ENCODE measurements around the gene MYL12A.

The MYL12A gene

DNA sequence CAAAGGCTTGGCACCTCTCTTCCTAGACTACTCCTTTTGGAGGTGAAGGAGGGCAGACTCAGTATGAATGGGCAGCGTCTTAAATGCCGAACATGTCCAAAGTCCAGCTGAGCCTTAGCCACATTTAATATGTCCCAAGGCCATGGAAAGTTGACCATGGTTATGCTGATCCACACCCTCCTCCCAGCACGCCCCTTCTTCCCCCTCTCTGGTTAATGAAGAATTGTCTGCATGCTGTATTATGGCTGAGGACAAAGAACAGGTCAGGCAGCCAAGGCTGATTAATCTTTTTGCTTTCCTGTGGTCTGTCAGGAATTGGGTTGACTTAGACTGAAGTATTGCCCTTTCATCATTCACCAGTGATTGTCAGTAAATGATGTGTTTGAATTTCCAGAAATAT is 22.0 kb upstream of the MYL12A start:
- DNase-seq: peak; percentile 20

DNA sequence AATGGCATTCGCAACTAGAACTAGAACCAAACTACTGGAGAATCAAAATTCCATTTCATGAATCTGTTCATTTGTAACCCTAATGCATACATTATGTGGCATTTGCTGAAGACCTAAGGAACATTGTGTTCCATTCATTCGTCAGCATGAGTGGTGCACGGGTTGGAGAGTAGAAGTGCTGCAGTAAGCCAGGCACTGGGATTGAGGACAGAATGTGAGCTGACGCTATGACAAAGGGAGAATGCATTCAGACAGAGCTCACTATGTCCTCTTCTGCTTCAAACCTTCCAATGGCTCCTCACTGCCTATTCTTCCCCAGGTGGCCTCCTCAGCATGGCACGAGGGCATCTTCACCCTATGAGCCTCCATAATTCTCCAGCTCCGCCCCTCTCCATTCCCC is 21.6 kb upstream of the MYL12A start:
- no peak for DNase-seq

DNA sequence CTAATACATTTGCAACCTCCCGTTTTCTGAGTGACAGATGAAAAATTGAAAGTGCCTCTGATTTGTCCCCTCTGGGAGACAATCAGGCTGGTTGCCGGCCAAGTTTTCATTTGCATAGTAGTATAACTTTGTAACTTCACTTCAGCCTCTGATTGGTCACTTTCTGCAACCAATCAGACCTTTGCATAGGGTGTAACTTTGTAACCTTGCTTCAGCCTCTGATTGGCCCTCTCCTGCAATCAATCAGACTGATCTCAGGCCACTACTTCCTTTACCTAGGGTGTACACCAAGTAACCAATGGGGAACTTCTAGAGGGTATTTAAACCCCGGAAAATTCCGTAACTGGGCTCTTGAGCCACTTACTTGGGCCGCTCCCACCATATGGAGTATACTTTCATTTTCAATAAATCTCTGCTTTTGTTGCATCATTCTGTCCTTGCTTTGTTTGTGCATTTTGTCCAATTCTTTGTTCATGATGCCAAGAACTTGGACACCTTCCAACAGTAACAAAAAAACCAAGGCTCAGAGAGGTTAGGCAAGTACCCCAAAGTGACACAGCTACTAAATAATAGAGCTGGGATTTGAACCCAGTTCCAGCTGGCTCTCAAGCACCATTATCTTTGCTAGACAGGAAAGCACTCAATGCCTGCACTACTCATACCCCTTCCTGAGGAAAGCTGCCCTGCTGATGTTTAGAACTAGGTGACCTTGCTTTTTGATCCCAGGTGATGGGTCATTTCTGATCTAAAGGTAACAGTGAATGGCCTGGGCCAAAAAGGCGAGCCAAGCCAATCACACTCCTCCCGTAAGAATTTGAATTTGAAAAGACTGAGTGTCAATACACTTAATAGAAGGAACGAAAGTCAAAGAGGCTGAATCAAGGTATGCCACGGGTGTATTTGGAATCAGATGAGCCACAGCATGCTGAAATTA is 16.9 kb upstream of the MYL12A start:
- no peak for DNase-seq

DNA sequence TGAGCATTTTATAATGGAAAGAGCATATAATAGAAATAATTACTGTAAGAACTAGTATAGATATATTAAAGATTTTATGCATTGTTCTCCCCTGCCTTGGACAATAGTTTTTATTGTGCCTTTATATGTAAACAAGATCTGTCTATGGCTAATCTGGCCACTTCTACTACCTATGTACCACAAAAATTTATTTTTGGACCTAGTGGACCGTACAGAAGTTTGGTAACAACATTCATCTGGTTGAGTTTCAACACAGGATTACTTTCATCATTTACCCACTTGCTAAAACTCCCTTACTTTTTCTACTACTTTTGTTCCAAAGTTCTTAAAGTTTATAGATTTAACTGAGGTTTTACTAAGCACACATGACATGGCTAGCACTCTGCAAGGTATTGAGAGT is 14.6 kb upstream of the MYL12A start:
- DNase-seq: no peak

DNA sequence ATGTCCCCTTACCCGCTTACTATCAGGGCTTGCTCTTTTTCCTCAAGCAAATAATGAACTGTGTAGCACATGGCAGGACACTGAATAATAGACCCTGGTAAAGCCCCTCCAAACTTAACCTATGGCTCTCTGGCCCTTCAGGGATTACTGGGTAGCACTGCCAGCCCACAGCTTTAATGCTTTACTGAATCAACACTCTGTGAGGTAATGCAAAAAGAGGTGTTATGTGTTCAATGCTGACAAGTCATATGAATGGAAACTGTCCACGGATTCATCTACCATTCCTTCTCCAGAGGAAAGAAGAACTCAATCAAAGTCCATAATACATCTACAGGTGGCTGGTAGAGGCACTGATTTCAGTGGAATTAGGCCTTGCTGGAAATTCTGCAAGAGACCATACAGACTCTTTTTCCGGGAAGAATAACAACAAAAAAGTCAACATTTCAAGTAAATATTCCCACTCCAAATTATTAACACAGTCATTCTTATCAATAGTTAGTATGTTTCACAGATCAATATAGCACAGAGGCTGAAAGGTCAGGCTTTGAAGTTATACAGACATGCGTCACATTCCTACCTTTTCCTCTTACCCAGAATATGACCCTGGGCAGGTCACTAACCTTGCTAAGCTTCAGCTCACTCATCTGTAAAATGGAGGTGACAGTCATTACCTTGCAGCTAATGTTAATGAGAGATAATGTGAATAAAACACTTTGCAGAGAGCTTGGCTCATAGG is 14.0 kb upstream of the MYL12A start:
- DNase-seq: no peak

DNA sequence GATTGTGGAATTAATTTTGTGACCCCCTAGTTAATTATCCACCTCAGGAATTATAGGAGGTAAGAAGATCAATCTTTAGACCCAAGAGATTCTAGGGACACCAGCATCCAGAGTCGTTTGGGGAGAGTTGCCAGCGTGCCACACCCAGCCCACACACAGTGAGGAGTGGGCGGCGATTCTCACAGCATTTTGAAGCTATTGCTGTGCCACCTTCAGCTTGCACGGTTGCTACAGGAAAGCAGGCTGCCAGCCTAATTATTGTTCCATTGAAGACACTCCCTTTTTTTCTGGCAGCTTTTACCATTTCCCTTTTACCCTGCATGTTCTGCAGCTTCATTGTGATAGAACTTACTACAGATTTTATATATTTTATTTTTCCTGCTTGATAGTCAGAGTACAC is 13.1 kb upstream of the MYL12A start:
- no peak for DNase-seq

DNA sequence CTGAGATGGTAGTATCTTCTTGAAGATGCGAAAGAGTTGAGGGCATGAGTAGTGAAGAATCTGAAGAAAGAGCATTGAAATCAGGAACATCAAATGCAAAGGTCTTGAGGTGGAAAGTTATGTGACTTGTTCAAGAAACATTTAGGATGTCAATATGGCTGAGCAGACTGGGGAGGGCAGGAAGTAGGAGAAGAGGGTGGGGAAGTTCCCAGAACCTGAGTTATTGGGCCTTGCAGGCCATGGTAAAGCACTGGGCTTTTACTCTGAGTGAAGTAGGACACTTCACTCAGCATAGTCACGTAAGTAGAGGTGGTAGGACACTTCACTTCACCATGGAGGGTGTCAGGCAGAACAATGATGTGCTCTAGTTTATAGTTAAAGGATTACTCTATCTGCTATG is 11.8 kb upstream of the MYL12A start:
- DNase-seq: no peak

DNA sequence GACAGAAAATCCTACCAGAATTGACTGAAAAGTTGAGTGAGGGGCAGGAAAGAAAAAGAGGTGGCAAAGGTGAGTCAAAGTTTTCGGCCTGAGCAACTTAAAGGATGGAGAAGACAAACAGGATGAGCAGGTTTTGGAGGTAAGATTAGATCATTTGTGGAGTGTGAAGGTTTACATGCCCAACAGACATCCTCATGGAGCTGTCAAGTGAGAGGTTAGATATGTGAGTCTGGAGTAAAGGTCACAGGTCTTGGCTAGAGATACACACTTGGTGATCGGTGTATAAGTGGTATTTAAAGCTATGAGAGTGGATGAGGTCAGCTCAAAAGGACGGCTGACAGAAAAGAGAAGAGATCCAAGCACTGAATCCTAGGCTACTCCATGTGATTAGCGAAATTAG is 11.1 kb upstream of the MYL12A start:
- no peak for DNase-seq

DNA sequence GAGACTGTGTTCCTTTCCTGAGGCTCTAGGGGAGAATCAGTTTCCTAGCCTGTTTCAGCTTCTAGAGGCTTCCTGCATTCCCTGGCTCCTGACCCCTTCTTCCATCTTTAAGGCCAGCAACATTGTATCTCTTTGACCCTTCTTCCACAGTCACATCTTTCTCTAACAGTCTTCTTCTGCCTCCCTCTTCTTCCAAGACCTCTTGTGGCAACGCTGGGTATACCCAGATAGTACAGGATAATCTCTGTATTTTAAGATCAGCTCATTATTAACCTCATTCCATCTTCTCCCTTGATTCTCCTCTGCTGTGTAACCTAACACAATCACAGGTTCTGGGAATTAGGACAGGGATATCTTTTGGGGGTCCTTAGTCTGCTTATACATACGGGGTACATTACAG is 8.9 kb upstream of the MYL12A start:
- no peak for DNase-seq

DNA sequence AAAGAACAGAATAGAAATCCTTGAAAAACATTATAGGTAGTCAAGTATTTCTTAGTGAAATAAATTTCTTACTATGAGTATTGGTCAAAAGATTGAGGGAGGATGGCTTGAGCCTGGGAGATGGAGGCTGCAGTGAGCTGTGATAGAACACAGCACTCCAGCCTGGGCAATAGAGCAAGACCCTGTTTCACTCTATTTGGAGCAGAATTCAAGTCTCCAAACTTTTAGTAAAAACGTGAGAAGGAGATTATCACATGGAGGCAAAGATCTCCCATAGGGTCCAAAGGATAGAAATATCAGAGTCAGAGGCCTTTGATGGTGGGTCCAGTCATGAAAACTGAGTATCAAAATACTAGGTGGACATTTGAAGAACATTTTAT is 2.4 kb upstream of the MYL12A start:
- no peak for DNase-seq

DNA sequence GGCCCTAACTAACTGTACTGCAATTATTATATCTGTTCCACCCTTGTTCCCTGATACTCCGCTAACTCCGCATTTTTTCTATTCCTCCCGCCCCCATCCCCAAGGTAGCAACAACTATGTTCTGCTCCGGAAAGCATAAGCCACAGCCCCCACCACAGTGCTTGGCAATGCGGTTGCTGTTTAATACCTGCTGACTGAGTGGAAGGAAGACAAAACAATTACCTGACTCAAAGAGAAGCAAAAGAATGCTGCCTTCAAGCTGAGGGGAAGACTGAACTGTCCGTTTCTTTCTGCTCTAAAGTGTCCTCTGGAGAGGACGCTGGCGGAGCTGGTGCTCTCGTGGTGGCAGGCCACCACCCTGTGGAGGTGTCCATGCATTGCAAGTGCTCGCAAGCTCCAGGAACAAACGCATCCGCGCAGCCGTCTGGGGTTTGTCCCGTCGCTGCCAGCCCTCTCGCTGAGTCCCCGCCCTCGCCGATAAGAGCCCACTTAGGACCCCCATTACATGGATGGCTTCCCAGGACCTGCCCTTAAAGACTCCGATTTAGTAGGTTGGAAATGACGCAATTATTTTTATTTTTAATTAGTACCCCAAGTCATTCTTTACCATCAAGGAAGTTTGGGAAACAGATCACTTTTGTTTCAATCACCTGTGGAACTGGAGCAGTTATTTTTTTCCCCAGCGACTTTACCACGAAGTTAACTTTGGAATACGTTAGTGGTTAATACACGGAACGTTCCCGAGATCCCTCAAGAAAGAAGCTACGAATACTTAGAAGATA is 1.6 kb upstream of the MYL12A start:
- DNase-seq: peak; percentile 86

DNA sequence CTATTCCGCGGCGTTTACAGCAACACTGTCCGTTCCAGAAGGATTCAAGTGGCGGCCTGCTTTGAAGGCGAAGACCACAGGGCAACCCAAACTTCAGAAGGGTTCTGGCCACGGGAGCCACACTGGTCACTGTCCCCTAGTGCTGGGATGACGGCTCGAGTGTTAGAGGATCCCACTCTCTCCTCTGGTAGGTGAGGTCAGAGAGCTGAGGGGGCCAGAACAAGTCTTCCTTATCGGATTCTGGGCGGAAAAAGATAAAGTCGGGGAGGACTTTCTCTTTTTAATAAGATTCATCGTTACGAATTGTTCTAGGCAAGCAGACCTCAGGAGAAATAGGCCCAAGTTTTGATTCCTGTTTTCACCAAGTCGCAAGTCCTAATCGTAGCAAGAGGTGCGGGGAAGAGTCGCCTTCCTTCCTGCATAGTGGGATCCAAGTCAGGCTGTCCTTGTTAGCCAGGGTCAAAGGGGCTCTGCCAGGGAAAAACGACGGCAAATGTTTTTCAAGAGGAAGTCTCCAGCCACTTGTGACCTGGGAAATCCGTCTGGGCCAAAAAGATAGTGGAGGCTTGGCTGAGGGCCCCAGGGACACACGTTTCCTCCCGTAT is 864 bp upstream of the MYL12A start:
- DNase-seq: no peak

DNA sequence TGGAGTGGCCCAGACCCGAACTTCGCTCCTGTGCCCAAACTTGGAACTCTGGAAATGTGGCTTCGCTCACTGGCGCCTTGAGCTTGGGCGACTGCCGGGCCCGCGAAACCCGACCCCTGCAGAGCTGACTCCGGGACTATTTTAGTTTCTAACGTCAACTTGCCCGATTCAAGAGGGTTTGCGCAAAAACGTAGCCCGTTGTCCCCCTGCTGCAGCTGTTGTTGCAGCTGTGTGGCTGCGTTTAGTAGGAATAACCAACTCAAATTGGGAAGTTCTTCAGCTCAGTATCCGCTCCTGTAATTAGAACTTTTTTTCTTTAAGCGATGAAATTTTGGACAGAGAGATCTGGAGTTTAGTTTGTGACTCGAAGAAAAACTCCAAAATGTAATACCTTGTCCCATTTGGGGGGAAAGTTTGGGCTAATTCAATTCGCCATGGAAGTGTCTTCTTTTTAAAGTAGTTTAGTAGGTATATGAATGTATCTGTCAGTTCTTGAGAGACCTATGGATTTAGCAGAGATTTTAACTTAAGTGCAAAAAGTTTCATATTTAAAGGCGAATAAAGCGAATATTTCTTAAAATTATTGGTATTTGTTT is 559 bp downstream of the MYL12A start:
- peak; percentile 35 for DNase-seq

DNA sequence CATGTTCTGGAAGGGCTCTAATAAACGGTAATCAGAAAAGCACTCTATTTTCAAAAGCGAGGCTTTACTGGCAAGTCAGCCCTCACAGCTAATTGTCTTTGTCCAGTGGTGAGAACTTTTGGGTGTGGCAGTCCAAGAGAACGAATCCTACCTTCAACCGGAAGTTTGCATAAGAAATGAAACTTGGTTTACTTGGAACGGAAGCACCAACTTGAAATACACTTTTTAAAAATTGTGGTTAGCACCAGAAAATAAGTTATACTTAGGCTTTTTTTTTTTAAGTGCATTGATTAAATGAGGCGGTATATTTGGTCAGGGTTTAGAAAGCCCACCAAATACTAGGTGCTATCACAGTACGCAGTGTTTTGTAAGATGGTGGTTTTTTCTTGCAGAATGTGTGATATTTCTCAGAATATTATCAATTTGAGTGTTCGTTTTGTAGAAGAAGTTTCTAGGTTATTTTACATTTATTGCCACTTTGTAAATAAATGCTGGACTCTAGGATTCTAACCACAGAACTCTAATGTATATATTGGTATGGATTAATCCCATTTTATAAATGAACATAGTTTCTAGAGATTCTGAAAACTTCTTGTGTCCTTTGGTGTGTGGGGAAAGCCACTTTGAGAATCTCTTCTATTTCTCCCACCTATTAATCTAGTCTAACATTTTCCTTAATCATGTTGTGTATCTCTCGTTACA is 1.2 kb downstream of the MYL12A start:
- peak; percentile 63 for DNase-seq

DNA sequence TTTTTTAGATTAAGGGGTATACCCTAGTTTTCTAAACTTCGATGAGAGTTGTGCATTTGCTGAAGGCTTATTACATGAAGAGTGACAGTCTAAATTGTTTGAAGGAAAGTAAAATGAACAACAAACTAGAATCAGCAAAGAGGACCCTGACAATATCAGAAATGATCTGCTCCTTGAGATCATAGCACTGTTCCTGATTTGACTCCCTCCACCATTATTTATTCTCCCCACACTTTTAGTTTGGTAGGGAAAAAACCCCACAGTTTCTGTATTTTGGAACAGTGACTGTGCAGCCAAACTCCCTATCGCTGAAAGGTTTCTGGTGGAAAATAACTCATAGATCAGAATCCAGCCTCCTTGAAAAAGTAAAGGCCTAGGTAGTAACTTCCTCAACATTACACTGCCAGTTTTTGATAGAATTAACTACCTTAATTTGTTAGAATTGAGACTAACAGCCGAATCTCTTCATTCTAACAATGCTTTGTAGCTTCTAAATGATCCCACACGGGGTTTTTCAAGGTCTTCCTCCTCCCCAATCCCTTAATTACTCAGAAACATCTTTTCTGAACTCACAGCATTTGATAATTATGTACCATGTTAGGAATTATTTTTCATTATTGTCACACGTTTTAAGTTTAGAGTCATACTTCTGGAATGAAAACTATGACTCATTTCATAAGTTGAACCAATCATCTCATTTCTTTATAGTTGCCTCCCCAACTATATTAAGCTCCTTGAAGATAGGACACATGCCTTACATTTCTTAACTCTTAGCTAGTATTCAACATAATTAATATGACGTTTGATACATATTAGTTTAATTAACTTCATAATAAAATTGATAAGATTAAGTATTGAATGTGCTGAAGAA is 2.9 kb downstream of the MYL12A start:
- peak; percentile 85 for DNase-seq

DNA sequence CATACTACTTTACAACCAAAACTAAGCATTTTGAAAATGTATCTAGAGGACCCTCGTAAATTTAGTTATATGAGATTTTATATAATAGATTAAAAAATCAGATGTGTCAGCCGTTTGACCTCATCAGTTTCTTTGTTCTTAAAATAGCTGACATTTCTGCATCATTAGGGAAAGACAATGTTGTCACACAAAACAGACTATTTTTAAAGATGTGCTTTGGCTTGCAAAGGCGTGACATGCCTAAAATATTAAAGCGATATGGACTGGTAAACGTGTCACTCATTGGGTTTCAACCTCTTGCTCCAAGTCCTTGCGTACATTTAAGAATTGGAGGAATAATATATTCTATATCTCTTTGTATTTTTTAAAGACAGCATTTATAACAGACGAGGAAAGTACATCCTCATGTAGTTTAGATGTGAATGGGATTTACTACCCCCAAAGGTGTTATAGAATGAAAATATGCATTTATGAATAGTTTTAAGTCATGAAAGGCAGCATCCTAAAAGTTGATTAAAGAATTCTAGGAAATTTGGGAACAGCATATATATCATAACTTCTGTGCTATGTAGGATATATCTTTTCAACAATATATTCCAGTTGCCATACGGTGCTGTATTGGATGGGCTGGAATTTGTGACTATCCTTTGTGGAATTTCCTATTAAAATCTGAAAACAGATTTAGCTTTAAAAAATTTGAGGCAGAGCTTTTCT is 3.8 kb downstream of the MYL12A start:
- peak; percentile 17 for DNase-seq

DNA sequence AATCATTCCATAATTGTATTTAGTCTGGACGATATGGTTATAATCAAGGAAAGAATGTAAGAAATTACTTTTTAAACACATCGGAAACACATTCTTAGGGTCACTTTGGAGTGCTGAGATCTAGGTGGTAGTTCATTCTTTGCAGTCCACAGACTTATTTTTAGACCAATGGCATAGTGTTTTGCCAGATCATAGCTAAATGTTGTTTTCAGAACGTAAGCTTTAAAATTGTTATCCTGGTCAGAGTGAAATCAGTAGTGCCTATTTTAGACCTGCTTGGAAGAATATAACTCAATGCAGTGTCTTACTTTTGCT is 4.3 kb downstream of the MYL12A start:
- peak; percentile 78 for DNase-seq

DNA sequence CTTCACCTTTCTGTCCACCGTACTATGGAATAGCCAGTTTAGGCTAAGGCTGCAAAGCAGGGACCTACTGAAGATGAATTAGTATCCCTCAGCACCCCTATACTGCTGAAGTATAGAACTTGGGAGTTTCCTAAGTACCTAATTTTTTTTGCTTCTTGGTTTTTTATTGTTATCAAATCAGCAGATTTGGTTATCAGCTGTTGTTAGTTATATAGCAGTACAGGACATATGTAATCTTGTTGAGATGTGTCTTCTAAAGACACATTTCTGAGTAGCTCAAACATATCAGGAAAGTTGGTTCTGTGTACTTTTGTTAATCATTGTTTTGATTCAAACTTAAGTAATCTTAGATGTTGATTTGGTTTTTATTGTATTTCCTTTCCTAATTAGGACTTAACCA is 5.2 kb downstream of the MYL12A start:
- no peak for DNase-seq

DNA sequence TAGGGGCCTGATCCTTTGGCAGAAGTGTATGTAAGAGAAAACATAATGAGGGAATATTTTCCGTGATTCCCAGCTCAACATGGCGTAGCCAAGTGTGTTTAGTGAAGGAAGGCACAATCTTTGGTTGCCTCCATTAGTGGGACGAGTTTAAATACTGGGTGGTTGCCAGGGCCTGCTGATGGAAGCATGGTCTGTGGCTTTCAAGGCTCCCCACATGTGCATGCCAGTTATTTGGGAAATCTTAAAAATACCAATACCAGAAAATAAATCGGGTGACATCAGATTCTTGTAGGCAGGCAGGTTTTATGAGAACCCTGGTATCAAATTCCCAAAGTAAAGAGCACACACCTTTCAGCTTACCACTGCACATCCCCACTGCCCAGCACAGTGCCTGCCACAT is 7.1 kb downstream of the MYL12A start:
- DNase-seq: no peak

DNA sequence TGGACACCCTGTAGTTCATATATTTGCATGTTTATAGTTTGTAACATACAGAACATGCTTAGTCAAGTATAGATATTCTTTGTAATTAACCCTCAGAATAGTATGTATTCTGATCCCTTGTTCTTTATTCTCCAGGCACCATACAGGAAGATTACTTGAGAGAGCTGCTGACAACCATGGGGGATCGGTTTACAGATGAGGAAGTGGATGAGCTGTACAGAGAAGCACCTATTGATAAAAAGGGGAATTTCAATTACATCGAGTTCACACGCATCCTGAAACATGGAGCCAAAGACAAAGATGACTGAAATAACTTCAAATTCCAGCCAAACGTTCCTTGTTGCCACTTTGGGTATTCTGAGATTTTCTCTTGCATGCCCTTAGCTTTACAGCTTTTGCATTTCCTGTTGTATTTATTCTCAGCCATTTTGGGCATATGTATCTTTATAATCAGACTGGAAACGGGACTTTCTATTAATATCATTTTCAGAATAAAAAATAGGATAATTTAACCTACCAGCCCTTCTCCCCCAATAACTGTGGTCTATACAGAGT is 8.1 kb downstream of the MYL12A start:
- no peak for DNase-seq

Data from fibroblast of upper back skin (primary cell).